Colonic mucosa (tissue), 4 donors: ENCODE results near the gene SEBOX. TPM values are rescaled to one million over a fixed set of nuclear protein-coding genes. Genes with fewer than 3 reads are reported as not detected.
A peak's percentile ranks its signal among the peaks of the same experiment; 100 is the strongest.

Experiments used
- DNase-seq: peaks from one replicate; pipeline ENCODE4 v3.0.0-alpha.2; 2020
- H3K27ac ChIP-seq: fragments of 200-600 bp; one replicate; pipeline ENCODE4 v1.8.0; 2021
- H3K27me3 ChIP-seq: fragments of 200-600 bp; one replicate; pipeline ENCODE4 v1.8.0; 2021
- H3K36me3 ChIP-seq: fragments of 200-600 bp; one replicate; pipeline ENCODE4 v1.8.0; 2021
- H3K4me1 ChIP-seq: fragments of 200-600 bp; one replicate; pipeline ENCODE4 v1.8.0; 2021; ENCODE audit warnings: mild to moderate bottlenecking
- H3K4me3 ChIP-seq: fragments of 200-600 bp; one replicate; pipeline ENCODE4 v1.8.0; 2021
- H3K9ac ChIP-seq, 2 donors: one replicate each; pipeline ENCODE4 v1.7.0; 2013; ENCODE audit warnings: control low read depth in 2 of 2, low read depth in 2 of 2, low read length in 2 of 2
- H3K9me3 ChIP-seq: fragments of 200-600 bp; one replicate; pipeline ENCODE4 v1.8.0; 2021
- CTCF ChIP-seq: fragments of 200-600 bp; IDR thresholded peaks from one replicate; pipeline ENCODE4 v1.8.0; 2022; ENCODE audit warnings: antibody characterized with exemption, mild to moderate bottlenecking
- intact Hi-C: fragments of 100-400 bp; cut with DNase I; formaldehyde crosslinking; loops from one replicate; pipeline ENCODE4 v1.14.1; 2022
- total RNA-seq, 2 donors: library from RNA; stranded (reverse); fragmentation: NEBNext Ultra II Directional in 1 of 2; extraction: Animal tissue kit (Norgen Biotek cat#: 25700) in 1 of 2; gene quantifications; one replicate each; pipeline ENCODE4 v1.2.1, GENCODE V29; 2021
- donor health status: healthy.
- donor health status: DM: no; HTN: no; CAD: no.
- donor health status: DM: no; HTN: no; CAD: no.

The SEBOX gene
- total RNA-seq, 2 donors from 2014 or later = not detected

- Histone ChIP-seq H3K9ac (peak overlapping the region; percentile 65 to 89), H3K9me3 (no peaks in the 10 kb centered on the region), H3K27ac (peak overlapping the region; percentile 34), H3K4me3 (peak overlapping the region; percentile 63), H3K4me1 (no peaks in the 10 kb centered on the region), H3K27me3 (no peaks in the 10 kb centered on the region), H3K36me3 (no peaks in the 10 kb centered on the region)
- intact Hi-C loops = no loop called here
- no peak for TF ChIP-seq CTCF
- DNase-seq = no peak
Measured at GRCh38 chr17:28319598-28319935, 45.4 kb downstream of the SEBOX start.

GRCh38 chr17:28318759-28319597 lies 46.0 kb downstream of the SEBOX start, which contains the start of gene TMEM97:
Gene TMEM97, plus strand, starts transcription at chr17:28319200. Its CDS starts 40 bp downstream, at chr17:28319240.
- Histone ChIP-seq H3K27me3 (no peaks in the 10 kb centered on the region), H3K27ac (peak within 1 kb of the TSS; percentile 34), H3K4me1 (no peaks in the 10 kb centered on the region), H3K36me3 (no peaks in the 10 kb centered on the region), H3K9ac (peak within 1 kb of the TSS; percentile 65 to 89), H3K4me3 (peak within 1 kb of the TSS; percentile 63), H3K9me3 (no peaks in the 10 kb centered on the region)
- peak; percentile 98 for DNase-seq
- no peak for TF ChIP-seq CTCF
- intact Hi-C loops = no loop called here

GRCh38 chr17:28317966-28318758 lies 46.8 kb downstream of the SEBOX start:
- intact Hi-C loops = no loop called here
- no peaks in the 10 kb centered on the region for H3K4me1 ChIP-seq
- H3K27ac ChIP-seq = no peak overlapping the region
- no peak for DNase-seq
- H3K9ac ChIP-seq = peak overlapping the region; percentile 44 to 48
- no peak for TF ChIP-seq CTCF
- H3K9me3 ChIP-seq = no peaks in the 10 kb centered on the region
- peak overlapping the region; percentile 63 for H3K4me3 ChIP-seq
- H3K27me3 ChIP-seq = no peaks in the 10 kb centered on the region
- no peaks in the 10 kb centered on the region for H3K36me3 ChIP-seq

- Histone ChIP-seq H3K4me1 (no peaks in the 10 kb centered on the region), H3K36me3 (no peaks in the 10 kb centered on the region), H3K27ac (no peak overlapping the region), H3K4me3 (no peak overlapping the region), H3K9me3 (no peaks in the 10 kb centered on the region), H3K9ac (no peak overlapping the region), H3K27me3 (no peaks in the 10 kb centered on the region)
- intact Hi-C loops = no loop called here
- TF ChIP-seq CTCF = no peak
- no peak for DNase-seq
Measured at GRCh38 chr17:28317099-28317965, 47.7 kb downstream of the SEBOX start.
